Bronchial epithelial cell (primary cell): ENCODE data around the gene DEPDC5. TPM values are rescaled to one million over a fixed set of nuclear protein-coding genes. Genes with fewer than 3 reads are reported as not detected.
A peak's percentile ranks its signal among the peaks of the same experiment; 100 is the strongest.

Experiments
- DNase-seq: peaks from one replicate; pipeline ENCODE4 v3.0.0-alpha.2; 2010; ENCODE audit warnings: low read depth
- FAIRE-seq: peaks from 2 replicates; lab custom pipeline; 2011; peaks lifted over from hg19 to GRCh38; lab: Jason Lieb, UNC
- H3K27me3 ChIP-seq: 2 replicates; pipeline ENCODE4 v1.5.1; 2011; ENCODE audit warnings: low read length; ENCODE audit not compliant: control insufficient read depth, insufficient read depth
- H3K36me3 ChIP-seq: 2 replicates; pipeline ENCODE4 v1.5.1; 2011; ENCODE audit warnings: low read length; ENCODE audit not compliant: control insufficient read depth, insufficient read depth
- H3K4me3 ChIP-seq: 2 replicates; pipeline ENCODE4 v1.5.1; 2011; ENCODE audit warnings: mild to moderate bottlenecking, low read depth, low read length, control low read depth
- CTCF ChIP-seq: IDR thresholded peaks from 2 replicates; pipeline ENCODE4 v1.5.1; 2011; ENCODE audit warnings: mild to moderate bottlenecking, moderate library complexity, low read length, control low read depth, inconsistent platforms; ENCODE audit not compliant: insufficient read depth, severe bottlenecking
- total RNA-seq: library from RNA; depleted of rRNA; stranded (reverse); fragments of >200 nt; gene quantifications from 2 replicates; pipeline ENCODE4 v1.2.1, GENCODE V29; 2014

The DEPDC5 gene
- total RNA-seq, 1 donor from 2014 or later: 6.8 TPM

- Histone ChIP-seq H3K4me3 (peak overlapping the region; percentile 84), H3K27me3 (no peaks in the 10 kb centered on the region), H3K36me3 (peaks cover 1% of the 10 kb centered on the region)
- no peak for TF ChIP-seq CTCF
- DNase-seq: no peak
- FAIRE-seq: no peak
Measured at GRCh38 chr22:31945443-31945855, 191.6 kb downstream of the DEPDC5 start.

GRCh38 chr22:31945971-31946680 is 192.3 kb downstream of the DEPDC5 start:
- peaks cover 1% of the 10 kb centered on the region for H3K36me3 ChIP-seq
- TF ChIP-seq CTCF: no peak
- FAIRE-seq (no peak), DNase-seq (no peak)
- no peaks in the 10 kb centered on the region for H3K27me3 ChIP-seq
- peak overlapping the region; percentile 84 for H3K4me3 ChIP-seq

GRCh38 chr22:31947296-31947695 is 193.5 kb downstream of the DEPDC5 start:
- DNase-seq (peak; percentile 58), FAIRE-seq (no peak)
- Histone ChIP-seq H3K4me3 (no peak overlapping the region), H3K36me3 (peaks cover 1% of the 10 kb centered on the region), H3K27me3 (no peaks in the 10 kb centered on the region)
- peak; percentile 72 for TF ChIP-seq CTCF

GRCh38 chr22:31948002-31948401 is 194.2 kb downstream of the DEPDC5 start:
- no peak overlapping the region for H3K4me3 ChIP-seq
- H3K36me3 ChIP-seq: peaks cover 1% of the 10 kb centered on the region
- no peak for TF ChIP-seq CTCF
- no peaks in the 10 kb centered on the region for H3K27me3 ChIP-seq
- FAIRE-seq (no peak), DNase-seq (no peak)

- no peak for FAIRE-seq
- DNase-seq: no peak
Measured at GRCh38 chr22:31950226-31950625, 196.4 kb downstream of the DEPDC5 start.

More at GRCh38 chr22:31950226-31950625, 196.4 kb downstream of the DEPDC5 start:
- TF ChIP-seq CTCF: no peak
- Histone ChIP-seq H3K4me3 (no peak overlapping the region), H3K27me3 (no peaks in the 10 kb centered on the region), H3K36me3 (peaks cover 3% of the 10 kb centered on the region)
